Limb (tissue), 2 donors: Measurements from ENCODE around the gene PSD4.

Source experiments
- DNase-seq, 2 donors: peaks; one replicate each; pipeline ENCODE4 v3.0.0-alpha.2; 2016; ENCODE audit errors: extremely low spot score in 2 of 2

The PSD4 gene

DNA sequence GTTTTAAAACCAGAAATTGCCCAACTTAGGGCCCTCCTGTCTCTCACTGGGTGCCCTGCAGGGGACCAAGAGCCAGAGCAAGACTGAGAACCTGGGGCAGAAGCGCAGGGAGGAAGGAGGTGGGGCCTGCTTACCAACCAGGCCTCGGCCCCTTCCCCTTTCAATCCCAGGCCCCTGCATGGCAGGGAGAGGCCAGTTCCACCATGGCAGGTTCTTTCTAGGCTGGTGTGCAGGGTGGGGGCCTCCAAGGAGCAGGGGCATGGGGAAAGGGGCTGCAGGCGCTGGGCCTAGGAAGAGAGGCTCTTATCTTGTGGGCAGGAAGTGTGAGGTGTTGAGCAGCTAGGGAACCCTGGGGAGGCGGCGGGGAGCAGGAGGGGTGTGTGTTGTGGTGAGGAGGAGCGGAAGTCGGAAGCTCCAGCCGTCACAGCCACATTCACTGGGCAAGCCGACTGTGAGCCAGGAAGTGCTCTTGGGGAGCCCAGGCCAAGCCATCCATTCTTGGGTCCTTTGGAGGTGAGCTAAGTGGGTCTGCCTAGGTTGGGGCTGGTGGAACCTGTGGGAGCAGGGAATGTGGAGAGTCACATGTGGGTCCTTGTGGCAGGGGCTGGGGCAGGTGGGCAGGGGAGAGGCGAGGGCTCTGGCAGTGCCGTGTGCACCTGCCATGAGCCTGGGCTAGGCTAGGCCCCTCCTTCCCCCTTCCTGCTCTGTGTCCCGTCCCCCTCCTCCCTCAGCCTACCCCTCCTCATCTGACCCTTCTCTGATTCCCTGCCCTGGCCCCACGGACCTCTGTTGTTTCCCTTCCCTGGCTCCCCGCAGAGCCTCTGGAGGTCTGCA, at the start of gene PSD4:
TSS of gene PSD4 (plus strand) at position 430 of the 834 bp plus-strand sequence. CDS start 8,486 bp downstream, outside the sequence.
- no peak for DNase-seq

DNA sequence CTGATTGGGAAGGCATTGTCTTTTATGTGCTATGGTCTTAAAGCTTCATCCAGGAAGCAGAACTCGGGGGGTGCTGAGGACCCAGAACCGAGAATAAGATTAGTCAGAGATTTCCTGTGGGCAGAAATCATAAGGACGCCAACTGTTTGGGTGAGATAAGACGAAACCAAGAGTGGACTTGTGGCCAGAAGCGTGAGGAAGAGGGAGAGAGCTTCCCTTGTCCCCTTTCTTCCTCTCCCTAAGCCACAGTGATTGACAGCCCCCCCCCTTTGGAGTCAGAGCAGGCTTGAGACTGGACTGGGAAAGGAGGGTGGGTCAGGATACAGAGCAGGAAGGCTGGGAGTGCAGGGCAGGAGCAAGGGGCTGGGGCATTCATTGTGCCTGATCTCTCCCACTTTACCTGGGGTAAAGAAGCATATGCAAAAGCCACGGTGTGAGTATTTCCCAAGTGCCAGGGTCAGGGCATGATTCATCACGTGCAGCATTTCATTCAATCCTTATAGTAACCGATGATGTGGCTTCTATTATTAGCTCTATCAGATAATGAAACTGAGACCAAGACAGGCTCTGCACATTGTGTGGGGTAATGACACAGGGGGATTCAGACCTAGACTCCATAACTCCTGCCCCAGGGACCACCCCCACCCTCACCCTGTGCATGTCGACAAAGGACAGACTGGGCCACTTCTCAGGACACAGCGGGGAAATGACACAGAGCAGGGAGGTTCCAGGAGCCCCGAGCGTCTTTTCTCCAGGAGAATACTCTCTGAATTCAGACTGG, 49.4 kb upstream of the PSD4 start:
- DNase-seq = no peak

DNA sequence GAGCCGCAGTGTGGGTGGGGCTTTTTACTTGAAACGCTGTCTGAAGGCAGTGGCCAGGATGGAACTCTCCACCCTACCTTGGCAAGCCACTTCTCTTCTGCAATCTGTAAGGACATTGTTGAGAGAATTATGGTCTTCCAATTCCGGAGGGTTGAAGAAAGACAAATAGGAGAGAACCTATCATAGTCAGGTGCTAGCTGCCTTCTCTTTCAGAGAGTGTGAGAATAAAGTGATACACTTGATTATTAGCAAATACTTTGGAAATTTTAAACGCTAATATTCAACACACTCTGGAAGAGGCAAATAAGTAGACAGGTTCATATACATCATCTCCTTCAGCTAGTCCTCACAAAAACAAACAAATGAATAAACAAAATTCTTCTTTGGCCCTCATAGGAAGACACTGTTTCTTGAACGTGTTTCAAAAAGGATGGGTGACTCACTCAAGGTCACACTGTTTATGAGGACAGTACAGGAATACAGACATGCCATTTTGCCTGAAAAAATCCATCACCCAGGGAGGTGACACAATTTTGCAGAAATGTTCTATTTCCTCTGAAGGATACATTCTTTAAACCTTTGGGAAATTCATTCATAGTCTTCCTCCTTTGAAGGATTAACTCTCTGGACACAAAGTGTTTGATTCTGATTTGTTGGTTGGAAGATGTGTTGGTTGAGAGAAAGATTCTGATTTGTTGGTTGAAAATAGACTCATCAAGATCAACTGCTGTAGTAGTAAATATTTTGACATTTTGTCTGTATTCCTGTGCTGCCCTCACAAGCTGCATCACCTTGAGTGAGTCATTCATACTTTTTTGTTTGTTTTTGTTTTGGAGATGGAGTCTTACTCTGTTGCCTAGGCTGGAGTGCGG, 48.6 kb upstream of the PSD4 start:
- no peak for DNase-seq

DNA sequence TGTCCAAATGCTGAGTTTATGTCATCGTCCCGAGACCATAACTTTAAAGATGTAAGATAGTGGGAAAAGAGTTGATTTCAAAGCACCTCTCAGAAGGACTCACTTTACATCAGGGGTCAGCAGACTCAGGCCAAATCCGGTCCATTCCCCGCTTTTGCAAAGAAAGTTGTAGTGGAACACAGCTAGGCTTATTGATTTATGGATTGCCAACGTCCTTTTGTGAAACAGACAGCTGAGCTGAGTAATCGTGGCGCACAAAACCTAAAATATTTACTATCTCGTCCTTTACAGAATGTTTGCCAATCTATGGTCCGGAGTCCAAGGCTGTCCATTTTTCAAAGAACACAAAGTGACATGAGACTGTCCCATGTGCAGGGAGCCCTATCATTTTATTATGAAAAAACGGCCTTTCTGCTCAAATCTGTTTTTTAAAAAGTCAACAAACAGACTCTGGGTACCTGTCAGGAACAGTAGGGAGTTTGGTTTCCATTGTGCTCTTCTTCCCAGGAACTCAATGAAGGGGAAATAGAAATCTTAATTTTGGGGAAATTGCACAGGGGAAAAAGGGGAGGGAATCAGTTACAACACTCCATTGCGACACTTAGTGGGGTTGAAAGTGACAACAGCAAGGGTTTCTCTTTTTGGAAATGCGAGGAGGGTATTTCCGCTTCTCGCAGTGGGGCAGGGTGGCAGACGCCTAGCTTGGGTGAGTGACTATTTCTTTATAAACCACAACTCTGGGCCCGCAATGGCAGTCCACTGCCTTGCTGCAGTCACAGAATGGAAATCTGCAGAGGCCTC, 46.7 kb upstream of the PSD4 start, which contains the start of gene IL1RN:
TSS of gene IL1RN (plus strand) at position 754 of the 801 bp plus-strand sequence. CDS start at position 781, 27 bp downstream.
- no peak for DNase-seq

DNA sequence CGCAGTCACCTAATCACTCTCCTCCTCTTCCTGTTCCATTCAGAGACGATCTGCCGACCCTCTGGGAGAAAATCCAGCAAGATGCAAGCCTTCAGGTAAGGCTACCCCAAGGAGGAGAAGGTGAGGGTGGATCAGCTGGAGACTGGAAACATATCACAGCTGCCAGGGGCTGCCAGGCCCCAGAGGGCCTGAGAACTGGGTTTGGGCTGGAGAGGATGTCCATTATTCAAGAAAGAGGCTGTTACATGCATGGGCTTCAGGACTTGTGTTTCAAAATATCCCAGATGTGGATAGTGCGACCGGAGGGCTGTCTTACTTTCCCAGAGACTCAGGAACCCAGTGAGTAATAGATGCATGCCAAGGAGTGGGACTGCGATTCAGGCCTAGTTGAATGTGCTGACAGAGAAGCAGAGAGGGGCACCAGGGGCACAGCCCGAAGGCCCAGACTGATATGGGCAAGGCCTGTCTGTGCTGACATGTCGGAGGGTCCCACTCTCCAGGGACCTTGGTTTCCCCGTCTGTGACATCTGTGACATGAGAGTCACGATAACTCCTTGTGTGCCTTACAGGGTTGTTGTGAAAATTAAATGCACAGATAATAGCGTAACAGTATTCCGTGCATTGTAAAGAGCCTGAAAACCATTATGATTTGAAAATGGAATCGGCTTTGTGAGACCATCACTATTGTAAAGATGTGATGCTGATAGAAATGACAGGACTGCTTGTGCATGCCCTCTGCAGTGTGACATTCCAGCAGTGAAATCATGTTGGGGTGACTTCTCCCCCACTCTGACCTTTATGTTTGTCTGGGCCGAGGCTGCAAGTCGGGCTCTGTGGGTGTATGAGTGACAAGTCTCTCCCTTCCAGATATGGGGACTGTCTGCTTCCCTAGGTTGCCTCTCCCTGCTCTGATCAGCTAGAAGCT, 45.9 kb upstream of the PSD4 start:
- no peak for DNase-seq

DNA sequence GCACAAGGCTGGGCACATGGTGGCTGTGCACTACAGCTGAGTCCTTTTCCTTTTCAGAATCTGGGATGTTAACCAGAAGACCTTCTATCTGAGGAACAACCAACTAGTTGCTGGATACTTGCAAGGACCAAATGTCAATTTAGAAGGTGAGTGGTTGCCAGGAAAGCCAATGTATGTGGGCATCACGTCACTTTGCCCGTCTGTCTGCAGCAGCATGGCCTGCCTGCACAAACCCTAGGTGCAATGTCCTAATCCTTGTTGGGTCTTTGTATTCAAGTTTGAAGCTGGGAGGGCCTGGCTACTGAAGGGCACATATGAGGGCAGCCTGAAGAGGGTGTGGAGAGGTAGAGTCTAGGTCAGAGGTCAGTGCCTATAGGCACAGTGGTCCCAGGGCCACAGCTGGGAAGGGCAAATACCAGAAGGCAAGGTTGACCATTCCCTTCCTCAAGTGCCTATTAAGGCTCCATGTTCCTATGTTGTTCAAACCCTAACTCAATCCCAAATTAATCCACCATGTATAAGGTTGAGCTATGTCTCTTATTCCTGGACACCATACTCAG, 44.2 kb upstream of the PSD4 start:
- DNase-seq = no peak

DNA sequence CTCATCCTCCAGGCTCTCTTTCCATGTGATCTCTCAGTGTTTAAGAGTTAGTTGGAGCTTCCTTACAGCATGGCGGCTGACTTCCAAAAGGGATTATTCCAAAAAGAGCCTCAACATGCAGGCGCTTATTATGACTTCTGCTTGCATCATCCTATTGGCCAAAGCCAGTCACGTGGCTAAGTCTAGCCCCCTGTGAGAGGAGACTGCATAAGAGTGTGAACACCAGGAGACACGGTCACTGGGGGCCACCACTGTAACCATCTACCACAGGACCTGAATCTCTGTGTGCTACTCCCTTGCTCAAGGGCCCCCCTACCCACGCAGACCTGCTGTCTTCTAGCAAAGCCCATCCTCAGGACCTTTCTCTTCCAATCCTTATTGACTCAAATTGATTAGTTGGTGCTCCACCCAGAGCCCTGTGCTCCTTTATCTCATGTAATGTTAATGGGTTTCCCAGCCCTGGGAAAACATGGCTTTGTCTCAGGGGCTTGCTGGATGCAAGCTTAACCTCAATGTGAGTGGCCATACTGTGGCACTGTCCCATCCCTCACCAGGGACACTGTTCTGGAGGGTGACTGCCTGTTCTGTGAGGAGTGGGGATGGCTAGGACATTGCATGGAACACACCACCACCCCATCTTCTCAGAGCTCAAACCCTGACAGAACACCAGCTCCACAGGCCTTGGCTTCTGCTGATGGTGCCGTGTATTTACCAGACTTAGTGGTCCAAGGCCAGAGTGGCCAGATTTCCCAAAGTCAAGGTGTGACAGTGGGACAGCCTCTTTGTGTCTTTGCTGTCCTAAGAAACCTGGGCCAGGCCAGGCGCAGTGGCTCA, 42.2 kb upstream of the PSD4 start:
- DNase-seq = no peak

DNA sequence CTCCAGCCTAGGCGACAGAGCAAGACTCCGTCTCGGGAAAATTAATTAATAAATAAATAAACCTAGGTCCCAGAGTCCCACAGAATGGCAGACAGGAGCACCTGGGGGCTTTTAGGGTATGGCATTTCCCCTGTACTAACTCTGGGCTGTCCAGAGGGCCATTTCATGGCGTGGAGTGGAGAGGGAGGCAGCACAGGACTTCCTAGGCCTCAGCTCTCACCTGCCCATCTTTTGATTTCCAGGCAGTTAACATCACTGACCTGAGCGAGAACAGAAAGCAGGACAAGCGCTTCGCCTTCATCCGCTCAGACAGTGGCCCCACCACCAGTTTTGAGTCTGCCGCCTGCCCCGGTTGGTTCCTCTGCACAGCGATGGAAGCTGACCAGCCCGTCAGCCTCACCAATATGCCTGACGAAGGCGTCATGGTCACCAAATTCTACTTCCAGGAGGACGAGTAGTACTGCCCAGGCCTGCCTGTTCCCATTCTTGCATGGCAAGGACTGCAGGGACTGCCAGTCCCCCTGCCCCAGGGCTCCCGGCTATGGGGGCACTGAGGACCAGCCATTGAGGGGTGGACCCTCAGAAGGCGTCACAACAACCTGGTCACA, 41.3 kb upstream of the PSD4 start:
- DNase-seq = no peak

DNA sequence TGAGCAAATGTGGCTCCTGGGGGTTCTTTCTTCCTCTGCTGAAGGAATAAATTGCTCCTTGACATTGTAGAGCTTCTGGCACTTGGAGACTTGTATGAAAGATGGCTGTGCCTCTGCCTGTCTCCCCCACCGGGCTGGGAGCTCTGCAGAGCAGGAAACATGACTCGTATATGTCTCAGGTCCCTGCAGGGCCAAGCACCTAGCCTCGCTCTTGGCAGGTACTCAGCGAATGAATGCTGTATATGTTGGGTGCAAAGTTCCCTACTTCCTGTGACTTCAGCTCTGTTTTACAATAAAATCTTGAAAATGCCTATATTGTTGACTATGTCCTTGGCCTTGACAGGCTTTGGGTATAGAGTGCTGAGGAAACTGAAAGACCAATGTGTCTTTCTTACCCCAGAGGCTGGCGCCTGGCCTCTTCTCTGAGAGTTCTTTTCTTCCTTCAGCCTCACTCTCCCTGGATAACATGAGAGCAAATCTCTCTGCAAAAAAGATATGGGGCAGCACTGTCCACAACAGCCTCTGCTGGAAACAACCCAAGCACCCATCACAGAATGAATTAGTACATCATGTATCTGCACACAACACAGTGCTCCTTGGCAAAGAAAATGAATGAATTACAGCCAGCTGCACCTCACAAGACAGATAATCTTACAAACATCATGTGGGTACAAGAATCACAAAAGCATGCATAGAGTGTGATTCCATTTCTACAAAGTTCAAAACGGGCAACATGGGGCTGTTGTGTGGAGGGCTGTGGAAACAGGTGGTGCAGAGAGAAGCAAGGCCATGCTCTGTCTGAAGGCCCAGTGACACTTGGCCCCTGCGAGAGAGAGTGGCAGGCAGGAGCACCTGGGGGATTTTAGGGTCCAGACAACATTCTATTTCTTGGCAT, 39.8 kb upstream of the PSD4 start:
- no peak for DNase-seq

DNA sequence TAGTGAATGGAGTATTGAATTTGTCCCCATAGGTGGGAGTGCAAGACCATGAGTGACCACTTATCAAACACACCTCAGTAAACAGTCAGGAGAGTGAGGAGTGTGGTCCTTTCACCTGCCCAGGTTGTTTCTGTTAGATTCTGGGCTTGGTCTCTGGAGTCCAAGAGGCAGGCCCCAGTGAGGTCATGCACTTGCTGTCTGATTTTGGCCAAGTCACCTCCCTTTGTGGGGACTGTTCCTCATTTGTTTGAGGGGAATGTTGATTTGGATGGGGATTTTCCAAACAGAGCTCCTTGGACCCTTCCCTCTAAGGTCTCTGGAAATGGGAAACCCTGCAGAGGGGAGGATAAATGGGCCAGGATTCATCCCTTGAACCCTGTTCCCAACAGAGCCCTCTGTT, 39.1 kb upstream of the PSD4 start:
- DNase-seq = no peak

DNA sequence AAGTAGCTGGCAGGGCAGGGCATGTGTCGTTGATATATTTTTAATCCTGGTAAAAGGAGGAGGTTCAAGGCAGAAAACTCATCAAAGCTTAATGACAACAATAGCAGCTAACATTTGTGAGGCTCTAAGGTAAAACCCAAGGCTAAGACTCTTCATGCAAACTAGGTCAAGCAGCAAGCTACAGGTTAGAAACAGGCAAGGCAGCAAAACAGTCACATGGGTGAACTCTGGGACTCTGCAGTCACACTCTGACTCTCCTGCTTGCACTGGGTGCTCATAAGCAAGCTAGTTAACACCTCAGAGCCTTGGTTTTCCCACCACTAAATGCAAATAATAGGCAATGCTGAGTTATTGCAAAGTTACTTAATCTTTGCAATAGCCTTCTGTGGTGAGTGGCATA, 38.5 kb upstream of the PSD4 start:
- no peak for DNase-seq

DNA sequence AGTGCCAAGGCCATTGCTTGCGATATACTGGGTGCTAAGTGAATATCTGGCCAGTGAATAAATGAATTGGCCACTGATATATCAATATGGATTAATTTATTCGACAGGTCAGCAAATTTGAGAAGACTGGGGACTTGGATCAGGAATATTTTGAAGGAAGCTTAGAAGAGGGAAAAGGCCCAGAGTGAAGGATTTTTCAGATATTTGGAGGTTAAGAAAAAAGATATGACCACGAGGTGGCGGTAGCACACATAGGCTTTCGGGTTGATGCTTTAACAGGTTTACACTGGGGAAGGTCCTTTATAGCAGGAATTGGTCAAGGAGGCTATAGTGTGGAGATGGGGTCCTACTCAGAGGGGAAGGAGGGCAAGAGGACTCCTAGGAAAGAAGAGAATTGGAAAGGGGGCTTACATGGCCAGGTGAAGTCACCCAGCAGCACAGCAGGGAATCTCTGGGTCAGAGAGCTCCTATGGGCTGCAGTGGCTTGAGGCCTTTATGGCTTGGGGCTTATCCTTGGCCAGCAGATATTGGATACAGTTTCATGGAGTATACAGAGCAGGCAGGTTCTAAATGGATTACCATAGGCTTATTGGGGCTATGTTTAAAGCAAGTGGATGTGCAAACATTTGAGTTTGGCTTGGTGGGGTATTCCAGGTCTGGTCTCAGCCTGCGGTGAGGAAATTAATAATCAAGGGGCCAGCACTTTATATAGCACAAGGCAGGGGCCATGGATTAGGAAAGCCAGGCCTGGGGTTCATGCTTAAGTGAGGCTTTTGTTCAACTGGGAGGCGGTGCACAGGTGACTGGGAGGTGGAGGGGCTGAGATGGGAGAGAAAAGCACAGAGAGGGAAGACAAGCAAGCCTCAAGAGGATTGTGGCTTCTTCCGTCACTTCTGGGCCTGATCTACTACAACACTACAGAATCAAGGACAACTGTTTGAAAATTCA, 36.7 kb upstream of the PSD4 start:
- DNase-seq = no peak

DNA sequence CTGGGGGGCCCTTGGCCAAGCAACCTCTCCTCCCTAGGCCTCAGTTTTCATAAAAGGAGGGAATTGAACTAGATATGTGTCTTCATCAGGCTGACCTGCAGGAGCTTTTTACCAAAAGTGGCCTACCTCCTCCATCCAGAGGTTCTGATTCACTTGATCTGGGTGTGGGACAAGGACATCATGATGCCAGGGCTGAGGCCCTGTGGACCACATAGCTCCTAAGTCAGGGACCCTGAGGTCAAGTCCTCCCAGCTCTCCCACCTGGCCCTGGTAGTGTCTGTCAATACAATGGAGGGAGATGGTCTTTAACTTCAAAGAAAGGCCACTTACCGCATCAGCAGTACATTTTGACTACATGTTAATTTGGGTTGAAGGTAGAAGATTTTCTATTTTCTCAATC, 35.9 kb upstream of the PSD4 start:
- no peak for DNase-seq

DNA sequence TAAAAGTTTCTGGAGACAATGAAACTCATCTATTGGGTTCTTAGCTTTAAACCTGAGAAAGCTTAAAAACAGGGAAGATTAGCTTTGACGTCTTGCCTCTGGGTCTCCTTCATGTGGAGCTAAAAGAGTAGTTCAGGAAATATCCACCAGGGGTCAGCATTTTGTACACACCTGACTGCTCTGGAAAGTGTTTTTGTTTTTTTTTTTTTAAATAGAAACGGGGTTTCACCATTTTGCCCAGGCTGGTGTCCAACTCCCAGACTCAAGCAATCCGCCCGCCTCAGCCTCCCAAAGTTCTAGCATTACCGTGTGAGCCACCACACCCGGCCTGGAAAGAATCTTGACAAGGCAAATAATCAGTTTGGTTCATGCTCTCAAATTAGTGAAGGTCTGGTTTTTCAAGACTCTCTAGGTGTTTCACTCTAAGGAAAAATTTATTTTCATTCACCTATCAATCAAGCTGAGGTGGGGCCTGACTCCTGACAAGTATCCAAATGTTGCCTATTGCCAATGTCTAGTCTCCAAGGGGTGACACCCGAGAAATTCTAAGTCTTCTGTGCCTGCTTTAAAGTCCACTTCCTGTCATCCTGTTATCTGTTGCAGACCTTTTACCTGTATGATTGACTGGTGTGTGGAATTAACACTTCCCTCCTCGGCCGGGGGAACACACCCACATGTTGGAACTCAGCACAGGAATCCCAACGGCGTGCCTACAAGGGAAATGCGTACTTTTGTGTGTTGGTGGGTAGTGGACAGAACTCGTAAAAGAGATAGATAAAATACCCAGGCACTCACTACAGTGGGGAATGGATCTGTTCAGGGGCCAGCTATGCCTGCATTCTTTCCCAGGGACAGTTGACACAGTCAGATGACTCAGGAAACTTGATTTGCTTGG, 35.1 kb upstream of the PSD4 start:
- DNase-seq = peak in 1 of 2 donors; percentile 69

DNA sequence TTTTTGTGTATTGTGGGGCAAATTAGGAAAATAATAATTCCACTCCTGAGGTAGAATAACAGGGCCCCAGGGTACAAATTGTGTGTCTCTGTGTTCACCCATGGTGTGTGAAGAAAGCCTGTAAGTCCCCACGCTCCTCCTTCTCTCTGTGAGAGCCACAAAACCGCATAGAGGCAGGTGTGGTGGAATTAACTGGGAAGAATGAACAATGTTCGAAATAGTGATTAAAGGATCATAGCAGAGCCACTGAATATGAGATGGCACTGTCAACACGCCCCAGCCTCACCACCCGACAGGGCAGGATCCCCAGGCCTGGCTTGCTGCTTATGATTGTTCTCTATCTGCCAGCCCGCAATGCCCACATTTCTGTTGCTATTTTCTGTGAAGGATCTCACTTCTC, 32.3 kb upstream of the PSD4 start:
- DNase-seq = no peak
